HuH-7.5 (cell line): ENCODE data around the gene FBN2.
"Not testable (repeated sequence)": the region's sequence is repeated elsewhere in the genome, so short reads cannot be mapped to it uniquely, and the experiment has no call there.

Source experiments
- DNase-seq: peaks from one replicate; pipeline ENCODE4 v3.0.0; 2011; ENCODE audit warnings: low spot score

The FBN2 gene

GRCh38 chr5:128534726-128535125 is 3.3 kb downstream of the FBN2 start:
- DNase-seq: no peak

DNA sequence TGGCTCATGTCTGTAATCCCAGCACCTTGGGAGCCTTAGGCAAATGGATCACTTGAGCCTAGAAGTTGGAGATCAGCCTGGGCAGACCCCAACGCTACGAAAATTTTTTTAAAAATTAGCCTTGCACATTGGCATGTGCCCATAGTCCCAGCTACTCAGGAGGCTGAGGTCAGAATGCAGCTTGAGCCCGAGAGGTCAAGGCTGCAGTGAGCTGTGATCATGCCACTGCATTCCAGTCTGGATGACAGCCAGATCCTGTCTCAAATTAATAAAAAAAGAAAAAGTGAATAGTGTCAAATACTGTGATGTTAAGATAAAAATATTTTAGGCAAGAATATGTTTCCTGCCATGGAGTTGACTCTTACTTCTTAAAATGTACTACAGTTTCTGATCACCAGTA is 5.3 kb downstream of the FBN2 start:
- DNase-seq: no peak

- DNase-seq: no peak
Measured at GRCh38 chr5:128532127-128532526, 5.9 kb downstream of the FBN2 start.

DNA sequence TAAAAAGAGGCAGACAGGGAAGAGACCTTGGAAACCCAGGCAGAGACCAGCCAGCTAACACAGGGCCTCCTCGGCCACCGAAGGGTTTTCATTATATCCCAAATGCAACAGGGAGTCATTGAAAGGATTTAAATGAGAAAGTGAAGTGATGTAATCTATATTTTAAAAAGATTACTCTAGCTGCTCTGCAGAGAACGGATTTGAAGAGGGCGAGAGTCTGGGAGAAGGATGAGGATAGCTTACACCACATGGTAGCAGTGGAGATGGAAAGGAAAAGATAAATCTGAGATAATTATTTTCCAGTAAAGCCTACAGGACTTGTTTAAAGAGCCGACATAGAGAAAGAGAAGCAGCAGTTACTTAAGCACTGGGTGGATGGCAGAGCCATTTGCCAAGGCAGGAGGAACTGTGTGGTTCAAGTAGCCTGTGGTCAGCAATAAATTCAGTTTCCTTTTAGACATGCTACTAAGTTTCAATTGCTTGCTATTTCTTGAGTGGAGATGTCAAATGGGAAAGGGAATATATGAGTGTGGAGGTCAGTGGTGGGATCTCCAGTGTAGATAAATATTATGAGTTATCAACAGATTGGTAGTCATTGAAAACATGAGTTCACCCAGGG is 9.3 kb downstream of the FBN2 start:
- DNase-seq: no peak

GRCh38 chr5:128528126-128528525 is 9.9 kb downstream of the FBN2 start:
- DNase-seq: no peak

DNA sequence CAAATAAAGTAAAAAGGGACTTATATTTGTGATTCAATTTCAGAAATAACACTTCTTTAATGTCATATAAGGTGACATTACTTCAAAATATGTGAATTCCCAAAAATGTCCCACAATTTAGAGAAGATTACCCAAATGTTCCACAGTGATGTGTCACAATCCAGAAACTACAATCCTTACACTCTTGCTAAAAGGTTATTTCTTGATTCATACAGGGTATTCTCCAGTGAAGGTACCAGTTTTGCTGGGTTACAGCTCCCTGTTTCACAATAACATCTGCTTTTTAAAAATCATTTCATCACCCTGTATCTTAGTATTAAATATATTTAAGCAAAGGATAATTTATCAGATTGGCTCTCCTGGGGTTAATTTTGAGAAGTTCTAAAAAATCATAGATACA is 11.0 kb downstream of the FBN2 start:
- DNase-seq: no peak

GRCh38 chr5:128522336-128522735 is 15.7 kb downstream of the FBN2 start:
- no peak for DNase-seq

- no peak for DNase-seq
Measured at GRCh38 chr5:128519827-128520226, 18.2 kb downstream of the FBN2 start.

DNA sequence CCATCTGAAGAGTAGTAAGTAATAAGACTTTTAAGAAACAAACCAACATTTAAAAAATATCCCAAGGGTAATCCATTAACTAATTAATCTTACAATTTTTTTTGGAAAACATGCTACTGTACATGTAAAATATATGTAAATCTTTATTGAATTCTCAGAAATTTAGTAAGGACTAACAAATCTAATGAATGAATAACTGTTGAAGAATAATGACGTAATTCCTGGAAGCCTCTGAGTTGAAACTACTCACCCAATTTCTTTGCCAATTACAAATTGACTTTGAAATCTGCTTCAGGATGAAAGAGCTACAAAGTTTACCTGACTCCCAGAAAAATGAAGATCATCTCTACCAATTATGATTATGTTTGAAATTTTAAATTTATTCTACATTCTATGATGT is 21.1 kb downstream of the FBN2 start:
- no peak for DNase-seq

DNA sequence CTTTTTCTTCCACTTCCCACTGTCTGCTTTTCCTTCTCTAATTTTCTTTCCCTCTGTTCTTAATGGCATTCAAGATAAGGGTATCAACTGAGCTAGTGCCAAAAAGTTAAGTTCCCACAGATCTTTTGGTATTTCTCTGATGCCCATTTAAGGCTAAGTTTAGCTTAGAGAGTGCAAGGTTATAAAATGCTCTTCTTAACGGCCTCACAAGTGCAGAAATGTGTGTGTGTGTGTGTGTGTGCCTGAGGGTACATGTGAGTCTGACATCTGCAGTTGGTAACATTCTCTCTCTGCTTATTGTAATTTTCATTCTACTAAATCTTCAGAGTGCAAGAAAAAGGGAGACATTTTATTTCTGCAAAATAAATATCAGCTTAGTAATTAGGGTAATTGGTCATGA is 24.2 kb downstream of the FBN2 start:
- no peak for DNase-seq

DNA sequence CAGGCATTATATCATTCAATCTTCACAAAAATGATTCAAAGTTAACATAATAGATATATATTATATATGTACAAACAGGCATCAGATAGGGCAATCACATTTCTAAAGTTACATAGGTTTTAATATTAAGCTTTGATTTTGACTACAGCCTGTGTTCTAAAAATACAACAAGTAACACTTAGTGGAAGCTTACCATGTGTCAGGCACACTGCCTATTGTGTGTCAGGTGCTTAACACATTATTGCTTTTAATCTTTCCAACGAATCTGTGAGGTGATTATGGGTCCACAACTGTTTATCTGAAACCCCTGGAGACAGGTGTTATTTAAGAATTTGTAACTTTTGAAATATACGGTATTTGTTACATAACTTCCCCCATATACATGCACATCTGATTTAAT is 25.2 kb downstream of the FBN2 start:
- no peak for DNase-seq

- DNase-seq: no peak
Measured at GRCh38 chr5:128506643-128507042, 31.4 kb downstream of the FBN2 start.

- DNase-seq: not testable (repeated sequence)
Measured at GRCh38 chr5:128503727-128504126, 34.3 kb downstream of the FBN2 start.

DNA sequence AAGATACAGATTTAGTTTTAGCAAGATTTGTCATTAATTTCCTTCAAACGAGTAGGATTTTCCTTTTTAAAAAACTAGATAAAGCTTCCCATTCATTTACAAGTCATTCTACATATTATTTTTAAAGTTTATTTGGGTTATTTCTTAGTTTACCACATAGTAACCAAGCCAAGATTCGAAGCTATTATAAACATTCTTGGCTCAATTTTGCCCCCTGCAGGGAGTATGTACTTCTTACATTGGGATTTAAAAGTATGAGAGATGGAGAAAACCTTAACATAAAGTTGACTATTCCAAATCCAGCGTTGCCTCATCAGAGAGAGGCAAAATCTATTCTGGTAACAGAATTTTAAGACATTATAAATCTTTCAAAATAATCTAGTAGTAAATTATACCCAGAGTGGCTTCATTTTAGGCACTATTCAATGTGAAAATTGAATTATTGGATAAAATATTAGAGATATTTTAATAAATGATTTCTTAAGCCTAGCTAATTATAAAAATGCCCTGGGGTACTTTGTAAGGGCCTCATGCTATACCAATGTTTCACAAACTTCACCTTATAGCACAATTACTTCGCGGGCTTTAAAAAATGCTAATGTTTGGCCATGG is 39.1 kb downstream of the FBN2 start:
- DNase-seq: peak; percentile 11

GRCh38 chr5:128494516-128494915 is 43.5 kb downstream of the FBN2 start:
- DNase-seq: no peak

- no peak for DNase-seq
Measured at GRCh38 chr5:128493657-128494329, 44.3 kb downstream of the FBN2 start.

- no peak for DNase-seq
Measured at GRCh38 chr5:128491291-128491690, 46.8 kb downstream of the FBN2 start.

- no peak for DNase-seq
Measured at GRCh38 chr5:128490761-128491160, 47.3 kb downstream of the FBN2 start.

DNA sequence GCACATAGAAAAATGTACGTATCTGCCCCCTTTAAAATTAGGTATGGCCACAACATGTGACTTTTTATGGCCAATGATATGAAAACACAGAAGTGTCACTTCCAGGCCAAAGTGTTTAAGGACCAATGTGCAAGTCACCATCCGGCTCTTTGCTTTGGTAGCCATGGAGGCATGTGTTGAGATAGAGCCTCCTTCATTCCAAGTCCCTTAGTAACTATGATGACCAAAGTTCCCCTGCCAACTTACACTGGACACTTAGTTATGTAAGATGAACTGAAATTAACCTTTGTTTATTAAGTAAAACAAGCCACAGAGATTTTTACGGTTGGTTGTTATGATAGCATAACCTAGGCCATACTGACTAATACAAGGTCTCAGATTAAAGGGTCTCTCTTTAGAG is 51.0 kb downstream of the FBN2 start:
- no peak for DNase-seq

DNA sequence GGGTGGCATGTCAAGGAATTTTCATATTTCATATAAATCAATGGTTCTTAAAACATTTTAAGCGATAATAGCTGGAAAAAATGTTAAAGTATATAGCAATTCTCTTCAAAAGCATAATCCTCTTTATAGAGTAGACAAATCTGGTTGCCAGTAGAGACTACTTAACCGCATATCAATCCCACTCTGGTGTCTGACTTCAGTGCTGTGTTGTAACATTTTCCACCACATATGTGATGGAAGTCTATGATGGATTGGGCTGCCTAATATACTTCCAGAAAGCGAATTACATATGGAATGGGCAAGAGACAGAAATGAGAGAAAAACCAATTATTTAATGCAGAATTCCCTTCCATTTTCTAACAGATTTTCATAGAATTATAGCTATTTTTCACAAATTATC is 54.3 kb downstream of the FBN2 start:
- DNase-seq: no peak

DNA sequence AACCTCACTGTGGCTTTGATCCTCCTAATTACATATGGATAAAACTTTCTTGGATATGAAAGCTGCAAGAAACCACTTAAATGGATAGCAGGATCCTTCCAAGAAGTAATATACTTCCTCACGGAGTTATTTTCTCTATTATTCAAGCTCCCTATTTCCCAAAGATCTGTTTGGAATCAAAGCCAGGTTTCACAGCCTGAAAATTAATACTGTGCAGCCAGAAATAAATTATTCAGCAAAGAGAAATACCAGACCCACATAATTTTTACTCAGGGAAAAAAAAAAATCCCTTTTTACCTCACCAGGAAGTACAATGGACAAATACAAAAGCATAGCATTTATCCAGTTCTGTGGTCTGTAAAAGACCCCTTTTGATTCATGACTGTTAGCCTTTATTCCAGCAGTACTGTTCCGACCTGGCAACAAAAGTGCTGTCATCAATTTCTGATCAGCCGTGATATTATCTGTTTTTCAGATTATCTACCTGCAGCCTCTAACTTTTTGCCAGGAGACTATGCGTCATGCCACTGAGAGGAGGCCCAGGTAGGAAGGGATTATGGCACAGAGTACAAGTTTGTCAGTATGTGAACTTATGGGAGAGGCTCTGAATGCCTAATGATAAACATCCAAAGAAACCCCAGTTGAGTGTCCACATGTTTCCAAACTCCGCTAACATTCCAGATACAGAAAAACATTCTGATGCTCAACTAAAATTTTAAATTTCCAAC is 57.0 kb downstream of the FBN2 start:
- DNase-seq: no peak

DNA sequence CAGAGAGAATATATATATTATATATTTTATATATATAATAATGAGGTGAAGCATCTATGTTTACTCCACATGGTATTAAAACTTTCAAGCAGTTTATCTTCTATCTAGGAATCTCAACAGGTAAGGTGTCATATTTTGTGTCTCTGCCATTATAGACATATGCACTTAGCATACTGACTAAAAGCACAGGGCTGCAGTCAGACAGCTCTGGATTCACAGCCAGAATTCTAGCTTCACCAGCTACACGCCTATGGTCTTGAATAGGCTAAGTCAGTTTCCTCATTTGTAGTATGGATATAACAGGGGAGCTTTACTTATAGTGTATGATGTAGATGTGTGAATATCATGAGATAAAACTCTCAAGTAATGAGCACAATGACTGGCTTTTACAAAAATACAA is 57.9 kb downstream of the FBN2 start:
- DNase-seq: no peak
